ENCODE measurements around the gene B3GALT5. TPM values are rescaled to one million over a fixed set of nuclear protein-coding genes. Genes with fewer than 3 reads are reported as not detected.

Gene B3GALT5
- total RNA-seq, 4 donors from 2014 or later: under 0.01 TPM; not detected in 3

DNA sequence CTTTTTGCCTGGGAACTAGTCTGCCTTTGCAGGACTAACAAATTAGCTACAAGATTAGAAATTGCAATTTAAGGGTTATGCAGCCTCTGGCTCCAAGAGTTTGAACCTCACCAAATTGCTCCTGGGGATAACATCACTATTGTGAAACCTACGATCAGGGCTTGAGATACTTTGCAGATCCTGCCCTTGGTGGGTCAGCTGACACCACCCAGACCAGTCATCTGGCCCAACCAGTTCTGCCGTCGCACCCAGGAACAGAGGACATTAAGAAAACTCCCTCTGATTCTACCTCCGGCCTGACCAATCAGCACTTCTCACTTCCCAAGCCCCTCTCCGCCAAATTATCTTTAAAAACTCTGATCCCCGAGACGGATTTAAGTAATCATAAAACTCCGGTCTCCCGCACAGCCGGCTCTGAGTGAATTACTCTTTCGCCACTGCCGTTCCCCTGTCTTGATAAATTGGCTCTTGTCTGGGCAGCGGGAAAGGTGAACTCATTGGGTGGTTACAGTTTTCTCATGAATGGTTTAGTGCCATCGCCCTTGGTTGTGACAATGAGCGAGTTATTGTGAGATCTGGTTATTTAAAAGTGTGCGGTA lies 32.9 kb upstream of the B3GALT5 start:
- TF ChIP-seq, protein P1, sequence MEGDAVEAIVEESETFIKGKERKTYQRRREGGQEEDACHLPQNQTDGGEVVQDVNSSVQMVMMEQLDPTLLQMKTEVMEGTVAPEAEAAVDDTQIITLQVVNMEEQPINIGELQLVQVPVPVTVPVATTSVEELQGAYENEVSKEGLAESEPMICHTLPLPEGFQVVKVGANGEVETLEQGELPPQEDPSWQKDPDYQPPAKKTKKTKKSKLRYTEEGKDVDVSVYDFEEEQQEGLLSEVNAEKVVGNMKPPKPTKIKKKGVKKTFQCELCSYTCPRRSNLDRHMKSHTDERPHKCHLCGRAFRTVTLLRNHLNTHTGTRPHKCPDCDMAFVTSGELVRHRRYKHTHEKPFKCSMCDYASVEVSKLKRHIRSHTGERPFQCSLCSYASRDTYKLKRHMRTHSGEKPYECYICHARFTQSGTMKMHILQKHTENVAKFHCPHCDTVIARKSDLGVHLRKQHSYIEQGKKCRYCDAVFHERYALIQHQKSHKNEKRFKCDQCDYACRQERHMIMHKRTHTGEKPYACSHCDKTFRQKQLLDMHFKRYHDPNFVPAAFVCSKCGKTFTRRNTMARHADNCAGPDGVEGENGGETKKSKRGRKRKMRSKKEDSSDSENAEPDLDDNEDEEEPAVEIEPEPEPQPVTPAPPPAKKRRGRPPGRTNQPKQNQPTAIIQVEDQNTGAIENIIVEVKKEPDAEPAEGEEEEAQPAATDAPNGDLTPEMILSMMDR (IDR thresholded peaks at IDR 0.05; ENCODE audit: low read depth): no peak

GRCh38 chr21:39580744-39581143 lies 32.0 kb upstream of the B3GALT5 start:
- TF ChIP-seq, protein P1 (IDR thresholded peaks at IDR 0.05; ENCODE audit: low read depth): no peak

DNA sequence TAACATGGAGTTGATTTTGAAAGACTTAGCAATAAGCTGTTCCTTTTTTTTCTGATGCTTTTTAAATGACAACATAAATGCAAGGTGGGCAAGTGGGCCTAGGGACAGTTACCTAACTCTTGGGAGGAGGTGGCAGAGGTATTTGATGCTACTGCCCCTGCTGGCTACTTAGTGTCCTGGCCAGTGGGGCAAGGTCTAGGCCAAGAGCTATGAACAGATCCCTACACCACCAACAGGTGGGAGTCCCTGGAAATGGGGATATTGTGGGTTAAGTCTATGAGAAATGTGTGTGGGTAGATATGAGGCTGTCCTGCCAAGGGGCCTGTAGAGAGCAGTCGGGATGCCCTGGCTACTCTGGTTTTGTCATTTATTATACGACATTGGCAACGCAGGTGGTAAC lies 31.3 kb upstream of the B3GALT5 start:
- TF ChIP-seq, protein P1 (IDR thresholded peaks at IDR 0.05; ENCODE audit: low read depth): no peak

DNA sequence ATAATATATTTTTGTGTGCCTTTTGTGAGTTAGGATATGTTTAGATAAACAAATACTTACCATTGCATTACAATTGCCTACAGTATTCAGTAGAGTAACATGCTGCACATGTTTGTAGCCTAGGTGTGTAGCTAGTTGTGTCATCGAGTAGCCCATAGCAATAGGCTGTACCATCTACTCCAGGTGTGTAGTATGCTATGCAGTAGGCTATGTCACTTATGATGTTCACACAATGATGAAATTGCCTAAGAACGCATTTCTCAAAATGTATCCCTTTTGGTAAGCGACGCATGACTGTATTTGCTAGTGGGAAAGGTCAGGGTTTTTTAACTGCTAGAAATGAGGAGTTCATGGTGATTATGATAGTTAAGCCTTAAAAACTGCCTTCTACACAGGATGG lies 30.0 kb upstream of the B3GALT5 start:
- TF ChIP-seq, protein P1 (IDR thresholded peaks at IDR 0.05; ENCODE audit: low read depth): no peak

- TF ChIP-seq, protein P1 (IDR thresholded peaks at IDR 0.05; ENCODE audit: low read depth): no peak
Measured at GRCh38 chr21:39587376-39587775, 25.4 kb upstream of the B3GALT5 start.

DNA sequence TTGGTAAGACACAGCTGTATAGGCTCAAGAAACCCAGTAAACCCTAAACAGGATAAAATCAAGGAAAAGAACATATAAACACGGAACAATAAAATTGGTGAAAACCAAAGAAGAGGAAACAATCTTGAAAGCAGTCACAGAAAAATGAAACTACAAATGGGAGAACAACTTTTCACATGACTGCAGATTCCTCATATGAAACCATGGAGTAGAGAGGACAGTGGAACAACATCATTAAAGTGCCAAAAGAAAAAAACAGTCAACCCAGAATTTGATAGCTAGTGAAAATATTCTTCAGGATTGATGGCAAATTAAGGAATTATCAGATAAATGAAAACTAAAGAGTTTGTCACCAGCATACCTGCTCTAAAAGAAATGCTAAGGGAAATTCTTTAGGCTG lies 23.9 kb upstream of the B3GALT5 start:
- TF ChIP-seq, protein P1 (IDR thresholded peaks at IDR 0.05; ENCODE audit: low read depth): no peak

- TF ChIP-seq, protein P1 (IDR thresholded peaks at IDR 0.05; ENCODE audit: low read depth): no peak
Measured at GRCh38 chr21:39593522-39593921, 19.2 kb upstream of the B3GALT5 start.
